WTC11 (cell line): ENCODE results near the gene HCFC1. TPM values are rescaled to one million over a fixed set of nuclear protein-coding genes. Genes with fewer than 3 reads are reported as not detected.

Experiments used
- ATAC-seq: fragments of 200-7000 bp; cut with Tn5 transposase; 2 replicates; pipeline ENCODE4 v1.10.0; 2021; ENCODE audit warnings: mild to moderate bottlenecking, moderate library complexity
- CTCF ChIA-PET: fragments of 300-600 bp; sonication (Branson Sonifier 250); formaldehyde crosslinking; loops from one replicate; lab custom pipeline; 2021; ENCODE audit warnings: antibody characterized with exemption; lab: Charles Lee
- POLR2A ChIA-PET: fragments of 350-600 bp; sonication (Branson Sonifier 250); formaldehyde crosslinking; loops from one replicate; lab custom pipeline; 2021; ENCODE audit warnings: antibody characterized with exemption; lab: Charles Lee
- DNase-seq: peaks from one replicate; pipeline ENCODE4 v3.0.0; 2021; ENCODE audit warnings: low spot score
- H3K27ac Mint-ChIP-seq: 2 replicates; pipeline ENCODE4 v1.8.0; 2021; ENCODE audit warnings: mixed read lengths
- H3K27me3 Mint-ChIP-seq: 2 replicates; pipeline ENCODE4 v1.8.0; 2021; ENCODE audit warnings: low read depth, mild to moderate bottlenecking, moderate library complexity, mixed read lengths
- H3K36me3 Mint-ChIP-seq: 2 replicates; pipeline ENCODE4 v1.8.0; 2021; ENCODE audit warnings: mixed read lengths
- H3K4me1 Mint-ChIP-seq: 2 replicates; pipeline ENCODE4 v1.8.0; 2022; ENCODE audit warnings: mixed read lengths
- H3K4me3 Mint-ChIP-seq: 2 replicates; pipeline ENCODE4 v1.8.0; 2021; ENCODE audit warnings: mild to moderate bottlenecking, moderate library complexity, mixed read lengths
- H3K9me3 Mint-ChIP-seq: 2 replicates; pipeline ENCODE4 v1.8.0; 2021; ENCODE audit warnings: mixed read lengths
- ATF6 ChIP-seq: sonication (generic); formaldehyde crosslinking; IDR thresholded peaks from 2 replicates; pipeline ENCODE4 v1.8.1; 2023; ENCODE audit warnings: mild to moderate bottlenecking, missing genetic modification reagents
- CBFB ChIP-seq: sonication (generic); formaldehyde crosslinking; IDR thresholded peaks from 2 replicates; pipeline ENCODE4 v1.8.1; 2022; ENCODE audit warnings: mild to moderate bottlenecking, low read depth, missing genetic modification reagents
- EMX1 ChIP-seq: fragments of 250-450 bp; sonication (Bioruptor Pico); IDR thresholded peaks from 2 replicates; pipeline ENCODE4 v1.8.0; 2021; ENCODE audit warnings: mild to moderate bottlenecking
- ESRRA ChIP-seq: sonication (generic); formaldehyde crosslinking; IDR thresholded peaks from 2 replicates; pipeline ENCODE4 v1.8.1; 2022; ENCODE audit warnings: mild to moderate bottlenecking, missing genetic modification reagents, borderline replicate concordance
- FOXJ3 ChIP-seq: sonication (generic); formaldehyde crosslinking; IDR thresholded peaks from 2 replicates; pipeline ENCODE4 v1.9.0; 2021; ENCODE audit warnings: missing genetic modification reagents, mild to moderate bottlenecking, borderline replicate concordance
- GRHL2 ChIP-seq: fragments of 250-450 bp; sonication (Bioruptor Pico); IDR thresholded peaks from 2 replicates; pipeline ENCODE4 v1.8.0; 2022; ENCODE audit warnings: mild to moderate bottlenecking, moderate library complexity; ENCODE audit not compliant: insufficient replicate concordance, severe bottlenecking
- HMGXB4 ChIP-seq: sonication (generic); formaldehyde crosslinking; IDR thresholded peaks from 2 replicates; pipeline ENCODE4 v1.8.1; 2023; ENCODE audit warnings: mild to moderate bottlenecking, moderate library complexity, missing genetic modification reagents
- MAX ChIP-seq: sonication (generic); formaldehyde crosslinking; IDR thresholded peaks from 2 replicates; pipeline ENCODE4 v1.8.0; 2022; ENCODE audit warnings: mild to moderate bottlenecking, missing genetic modification reagents
- MYBL2 ChIP-seq: sonication (generic); formaldehyde crosslinking; IDR thresholded peaks from 2 replicates; pipeline ENCODE4 v1.8.1; 2023; ENCODE audit warnings: mild to moderate bottlenecking, moderate library complexity, missing genetic modification reagents
- NFE2L1 ChIP-seq: sonication (generic); formaldehyde crosslinking; IDR thresholded peaks from 2 replicates; pipeline ENCODE4 v1.8.1; 2023; ENCODE audit warnings: missing genetic modification reagents
- PRDM15 ChIP-seq: sonication (generic); formaldehyde crosslinking; IDR thresholded peaks from 2 replicates; pipeline ENCODE4 v1.8.0; 2022; ENCODE audit warnings: missing genetic modification reagents
- ZBTB21 ChIP-seq: sonication (generic); formaldehyde crosslinking; IDR thresholded peaks from 2 replicates; pipeline ENCODE4 v1.8.1; 2023; ENCODE audit warnings: mild to moderate bottlenecking, missing genetic modification reagents, borderline replicate concordance
- ZNF138 ChIP-seq: sonication (generic); formaldehyde crosslinking; conservative IDR thresholded peaks from 2 replicates; pipeline ENCODE4 v1.8.1; 2022; ENCODE audit warnings: mild to moderate bottlenecking, moderate library complexity, missing genetic modification reagents
- ZNF281 ChIP-seq: sonication (generic); formaldehyde crosslinking; IDR thresholded peaks from 2 replicates; pipeline ENCODE4 v1.8.0; 2023; ENCODE audit warnings: mild to moderate bottlenecking, missing genetic modification reagents
- total RNA-seq: library from RNA; stranded (reverse); gene quantifications from 3 replicates; pipeline ENCODE4 v1.2.3, GENCODE V29; 2021
- TF ChIP-seq, protein P1 (sequence below): sonication (generic); formaldehyde crosslinking; IDR thresholded peaks from 2 replicates; pipeline ENCODE4 v1.8.1; 2023; ENCODE audit warnings: mild to moderate bottlenecking, missing genetic modification reagents, moderate library complexity
- TF ChIP-seq, protein P2 (sequence below): sonication (generic); formaldehyde crosslinking; IDR thresholded peaks from 2 replicates; pipeline ENCODE4 v1.8.0; 2023; ENCODE audit warnings: missing genetic modification reagents, mild to moderate bottlenecking, borderline replicate concordance

HCFC1 gene
- total RNA-seq, 1 experiment from 2014 or later, result 130 TPM

DNA sequence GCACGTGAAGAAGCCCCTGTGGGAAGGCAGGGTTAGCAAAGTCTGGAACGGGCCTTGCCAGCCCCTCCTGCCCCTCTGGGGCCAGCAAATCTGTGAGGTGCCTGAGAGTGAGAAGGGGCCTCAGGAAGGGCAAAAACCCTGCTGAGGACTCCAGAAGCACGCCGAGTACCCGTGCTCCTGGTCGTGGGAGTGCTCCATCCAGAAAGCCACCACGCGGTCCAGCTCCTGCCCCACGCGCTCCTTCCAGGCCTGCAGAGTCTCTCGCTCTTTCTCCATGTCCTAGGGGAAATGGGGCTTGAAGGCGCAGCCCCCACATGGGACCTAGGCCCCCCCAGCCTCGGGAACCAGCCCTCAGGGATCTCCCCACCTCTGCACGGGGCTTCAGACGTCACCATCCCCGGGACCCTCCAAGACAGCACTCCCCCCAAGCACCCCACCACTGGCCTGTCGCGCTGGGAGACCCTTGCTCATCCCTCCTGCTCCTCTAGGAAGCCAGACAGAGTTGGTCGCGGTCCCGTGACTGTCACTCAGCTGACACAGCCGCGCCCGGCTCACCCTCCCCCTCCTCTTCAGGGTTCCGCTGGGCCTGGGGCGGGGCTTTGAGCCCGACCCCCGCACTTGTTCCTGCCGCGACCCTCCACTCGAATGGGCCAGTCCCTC is 27.3 kb downstream of the HCFC1 start, which contains the start of gene RENBP (continued):
- TF ChIP-seq HMGXB4 (CRISPR knock-in tag), result no peak

GRCh38 chrX:153941336-153942252 is 30.0 kb downstream of the HCFC1 start:
- no peaks in the 10 kb centered on the region for H3K36me3 Mint-ChIP-seq
- H3K27ac Mint-ChIP-seq, result peak overlapping the region; percentile 90
- ChIA-PET POLR2A (interaction anchor here (0.7 to 1.5 kb wide), 3 partner anchors 13 to 113 kb away, joined by 4 to 8 read pairs (median 5); no protein-coding TSS in a partner anchor), CTCF (interaction anchor here (0.6 to 1.6 kb wide), 7 partner anchors 13 to 273 kb away, joined by 3 to 6 read pairs (median 4); no protein-coding TSS in a partner anchor)
- ATAC-seq, result peak; percentile 38
- peak overlapping the region; percentile 52 for H3K4me3 Mint-ChIP-seq
- H3K27me3 Mint-ChIP-seq, result no peaks in the 10 kb centered on the region
- no peaks in the 10 kb centered on the region for H3K9me3 Mint-ChIP-seq
- peaks cover 15% of the 10 kb centered on the region for H3K4me1 Mint-ChIP-seq
- DNase-seq, result no peak
- no peak for TF ChIP-seq ZBTB21 (CRISPR knock-in tag)
- TF ChIP-seq, protein P1, sequence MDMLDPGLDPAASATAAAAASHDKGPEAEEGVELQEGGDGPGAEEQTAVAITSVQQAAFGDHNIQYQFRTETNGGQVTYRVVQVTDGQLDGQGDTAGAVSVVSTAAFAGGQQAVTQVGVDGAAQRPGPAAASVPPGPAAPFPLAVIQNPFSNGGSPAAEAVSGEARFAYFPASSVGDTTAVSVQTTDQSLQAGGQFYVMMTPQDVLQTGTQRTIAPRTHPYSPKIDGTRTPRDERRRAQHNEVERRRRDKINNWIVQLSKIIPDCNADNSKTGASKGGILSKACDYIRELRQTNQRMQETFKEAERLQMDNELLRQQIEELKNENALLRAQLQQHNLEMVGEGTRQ (CRISPR knock-in tag), result peak; percentile 43
- no peak for TF ChIP-seq ATF6 (CRISPR knock-in tag)
- TF ChIP-seq GRHL2 (CRISPR knock-in tag), result no peak
- TF ChIP-seq ZNF281, result no peak
- no peak for TF ChIP-seq CBFB (CRISPR knock-in tag)
- no peak for TF ChIP-seq NFE2L1 (CRISPR knock-in tag)
- 0 out of 2 replicates have a peak, but pooled peaks have one; percentile 25 for TF ChIP-seq MAX
- TF ChIP-seq, protein P2, sequence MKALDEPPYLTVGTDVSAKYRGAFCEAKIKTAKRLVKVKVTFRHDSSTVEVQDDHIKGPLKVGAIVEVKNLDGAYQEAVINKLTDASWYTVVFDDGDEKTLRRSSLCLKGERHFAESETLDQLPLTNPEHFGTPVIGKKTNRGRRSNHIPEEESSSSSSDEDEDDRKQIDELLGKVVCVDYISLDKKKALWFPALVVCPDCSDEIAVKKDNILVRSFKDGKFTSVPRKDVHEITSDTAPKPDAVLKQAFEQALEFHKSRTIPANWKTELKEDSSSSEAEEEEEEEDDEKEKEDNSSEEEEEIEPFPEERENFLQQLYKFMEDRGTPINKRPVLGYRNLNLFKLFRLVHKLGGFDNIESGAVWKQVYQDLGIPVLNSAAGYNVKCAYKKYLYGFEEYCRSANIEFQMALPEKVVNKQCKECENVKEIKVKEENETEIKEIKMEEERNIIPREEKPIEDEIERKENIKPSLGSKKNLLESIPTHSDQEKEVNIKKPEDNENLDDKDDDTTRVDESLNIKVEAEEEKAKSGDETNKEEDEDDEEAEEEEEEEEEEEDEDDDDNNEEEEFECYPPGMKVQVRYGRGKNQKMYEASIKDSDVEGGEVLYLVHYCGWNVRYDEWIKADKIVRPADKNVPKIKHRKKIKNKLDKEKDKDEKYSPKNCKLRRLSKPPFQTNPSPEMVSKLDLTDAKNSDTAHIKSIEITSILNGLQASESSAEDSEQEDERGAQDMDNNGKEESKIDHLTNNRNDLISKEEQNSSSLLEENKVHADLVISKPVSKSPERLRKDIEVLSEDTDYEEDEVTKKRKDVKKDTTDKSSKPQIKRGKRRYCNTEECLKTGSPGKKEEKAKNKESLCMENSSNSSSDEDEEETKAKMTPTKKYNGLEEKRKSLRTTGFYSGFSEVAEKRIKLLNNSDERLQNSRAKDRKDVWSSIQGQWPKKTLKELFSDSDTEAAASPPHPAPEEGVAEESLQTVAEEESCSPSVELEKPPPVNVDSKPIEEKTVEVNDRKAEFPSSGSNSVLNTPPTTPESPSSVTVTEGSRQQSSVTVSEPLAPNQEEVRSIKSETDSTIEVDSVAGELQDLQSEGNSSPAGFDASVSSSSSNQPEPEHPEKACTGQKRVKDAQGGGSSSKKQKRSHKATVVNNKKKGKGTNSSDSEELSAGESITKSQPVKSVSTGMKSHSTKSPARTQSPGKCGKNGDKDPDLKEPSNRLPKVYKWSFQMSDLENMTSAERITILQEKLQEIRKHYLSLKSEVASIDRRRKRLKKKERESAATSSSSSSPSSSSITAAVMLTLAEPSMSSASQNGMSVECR, result no peak
- TF ChIP-seq ESRRA (CRISPR knock-in tag), result no peak
- TF ChIP-seq MYBL2, result no peak
- TF ChIP-seq EMX1 (CRISPR knock-in tag), result no peak
- no peak for TF ChIP-seq PRDM15
- no peak for TF ChIP-seq ZNF138 (CRISPR knock-in tag)
- no peak for TF ChIP-seq FOXJ3 (CRISPR knock-in tag)
